ENCODE data around the gene TMEM119.

TMEM119 gene

DNA sequence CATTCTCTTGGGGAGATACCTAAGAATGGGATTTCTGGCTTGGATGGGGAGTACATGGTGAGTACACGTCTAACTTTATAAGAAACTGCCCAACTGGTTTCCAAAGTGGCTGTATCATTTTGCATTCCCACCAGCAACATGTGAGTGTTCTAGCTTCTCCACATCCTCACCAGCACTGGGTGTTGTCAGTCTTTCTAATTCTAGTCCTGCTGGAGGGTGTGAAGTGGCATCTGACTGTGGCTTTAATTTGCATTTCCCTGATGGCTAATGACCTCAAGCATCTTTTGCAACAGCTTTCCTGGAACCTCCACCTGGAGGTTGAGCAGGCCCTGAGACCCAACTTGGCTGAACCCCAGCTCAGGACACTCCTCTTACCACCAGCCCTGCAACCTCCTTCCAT lies 18.0 kb upstream of the TMEM119 start:
- no peak for DNase-seq

DNA sequence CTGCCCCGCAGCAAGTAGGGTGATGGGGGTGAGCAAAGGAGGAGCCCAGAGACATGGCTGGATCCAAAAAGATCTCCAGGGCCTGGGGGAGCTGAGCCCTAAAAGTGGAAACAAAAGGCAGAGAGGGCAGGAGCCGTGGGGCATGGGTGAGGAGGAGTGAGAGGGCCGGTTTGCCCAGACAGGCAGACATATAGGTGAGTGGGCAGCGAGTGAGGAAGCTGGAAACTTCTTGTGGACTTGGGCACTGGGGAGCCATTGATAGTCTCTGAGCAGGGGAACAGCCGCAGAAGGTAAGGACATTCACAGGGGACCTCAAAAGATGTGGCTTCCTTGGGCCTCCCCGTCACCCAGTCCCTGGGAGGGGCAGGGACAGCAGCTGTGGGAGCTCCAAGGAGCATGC lies 16.8 kb upstream of the TMEM119 start:
- DNase-seq = no peak

DNA sequence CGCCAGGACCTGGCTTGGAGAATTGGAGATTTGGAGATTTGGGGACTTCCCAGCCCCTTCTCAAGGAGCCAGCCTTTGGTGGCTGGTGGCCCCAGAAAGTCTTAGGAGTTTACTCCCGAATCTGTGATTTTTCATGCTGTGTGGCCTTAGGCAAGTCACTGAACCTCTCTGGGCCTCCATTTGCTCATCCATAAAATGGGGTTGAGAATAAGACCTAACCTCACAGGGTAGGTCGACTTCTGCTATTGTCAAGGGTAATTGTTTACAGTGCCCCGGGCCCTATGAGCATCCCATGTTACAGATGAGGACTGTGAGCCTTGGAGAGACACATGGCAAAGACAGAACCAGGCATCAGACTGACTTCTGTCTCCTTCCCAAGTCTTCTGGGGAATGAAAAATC lies 16.2 kb upstream of the TMEM119 start:
- no peak for DNase-seq

DNA sequence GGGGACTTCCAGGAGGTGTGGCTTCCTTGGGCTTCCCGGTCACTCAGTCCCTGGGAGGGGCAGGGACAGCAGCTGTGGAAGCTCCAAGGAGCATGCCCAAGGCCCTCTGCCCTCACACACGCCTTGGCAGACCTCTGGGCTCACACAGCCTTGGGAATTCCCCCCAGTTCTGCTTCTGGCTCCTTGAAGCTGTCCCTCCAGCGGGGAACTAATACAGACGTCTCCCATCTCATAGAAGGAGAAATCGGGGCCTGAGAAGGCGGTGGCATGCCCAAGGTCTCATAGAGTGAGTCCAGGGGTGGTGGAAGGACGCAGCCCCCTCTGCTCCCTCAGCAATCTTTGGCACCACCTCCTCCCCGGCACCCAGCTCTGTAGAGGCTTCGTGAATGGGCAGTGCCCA lies 15.7 kb upstream of the TMEM119 start:
- no peak for DNase-seq

DNA sequence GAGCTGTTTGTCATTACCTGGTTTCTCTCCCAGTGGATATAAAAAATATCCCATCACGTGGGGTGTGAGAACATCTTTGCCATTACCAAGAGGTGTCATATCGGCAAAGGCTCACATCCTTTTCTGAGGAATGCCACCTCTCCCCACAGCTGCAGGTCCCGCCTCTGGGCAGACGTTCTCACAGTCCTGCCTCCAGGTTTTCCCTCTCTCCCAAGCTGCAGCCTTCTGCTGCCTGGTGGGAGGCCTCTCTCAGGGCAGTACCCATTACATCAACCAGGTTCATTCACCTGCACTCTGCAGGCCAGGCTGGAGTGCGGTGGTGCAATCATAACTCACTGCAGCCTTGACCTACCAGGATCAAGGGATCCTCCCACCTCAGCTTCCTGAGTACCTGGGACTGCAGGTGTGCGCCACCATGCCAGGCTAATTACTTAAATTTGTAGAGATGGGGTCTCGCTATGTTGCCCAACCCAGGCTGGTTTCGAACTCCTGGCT lies 15.0 kb upstream of the TMEM119 start:
- DNase-seq = no peak

DNA sequence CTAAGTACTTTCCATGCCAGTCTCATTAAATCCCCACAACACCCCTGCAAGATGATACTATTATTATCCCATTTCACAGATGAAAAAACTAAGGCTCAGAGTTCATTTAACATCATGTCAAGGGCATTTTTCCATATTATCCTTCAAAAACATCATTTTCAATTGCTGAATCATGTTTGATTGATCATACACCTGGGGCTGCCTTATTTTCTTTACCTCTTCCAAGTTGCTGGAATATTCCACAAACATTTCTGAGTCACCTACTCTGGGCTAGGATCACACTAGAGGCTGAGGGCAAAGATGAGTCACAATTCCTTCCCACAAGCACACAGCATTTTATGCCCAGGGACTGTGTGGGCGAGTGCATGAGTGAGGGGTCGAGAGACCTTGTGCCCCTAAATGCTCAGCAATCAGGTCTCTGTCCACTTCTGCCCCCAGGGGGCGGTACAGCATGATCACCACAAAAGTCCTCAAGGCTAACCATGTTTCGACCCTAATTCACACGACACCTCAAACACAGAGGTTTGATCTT lies 14.1 kb upstream of the TMEM119 start:
- DNase-seq = no peak

- no peak for DNase-seq
These were observed 13.1 kb upstream of the TMEM119 start for GRCh38 chr12:108610856-108611605.

DNA sequence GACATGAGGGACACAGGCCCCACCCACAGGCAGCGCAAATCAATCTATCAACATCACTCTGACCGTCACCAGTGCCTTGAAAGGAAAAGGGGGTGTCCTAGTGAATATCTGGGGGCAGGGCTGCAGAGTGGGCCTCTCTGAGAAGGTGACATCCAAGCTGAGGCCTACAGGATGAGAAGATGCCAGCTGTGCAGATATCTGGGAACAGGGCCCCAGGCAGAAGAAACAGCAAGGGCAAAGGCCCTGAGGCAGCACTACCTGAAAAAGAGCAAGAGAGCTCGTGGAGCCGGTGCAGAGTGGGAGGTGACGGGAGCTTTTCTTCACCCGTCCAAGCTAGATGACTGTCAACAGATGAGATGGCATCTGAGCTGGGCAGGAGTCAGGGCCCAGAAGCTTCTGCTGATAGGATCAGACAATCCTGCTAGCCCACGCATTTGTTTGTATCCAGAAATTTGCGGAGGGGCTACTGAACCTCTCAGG lies 12.5 kb upstream of the TMEM119 start:
- no peak for DNase-seq

- DNase-seq = no peak
These were observed 11.9 kb upstream of the TMEM119 start for GRCh38 chr12:108609537-108610335.

DNA sequence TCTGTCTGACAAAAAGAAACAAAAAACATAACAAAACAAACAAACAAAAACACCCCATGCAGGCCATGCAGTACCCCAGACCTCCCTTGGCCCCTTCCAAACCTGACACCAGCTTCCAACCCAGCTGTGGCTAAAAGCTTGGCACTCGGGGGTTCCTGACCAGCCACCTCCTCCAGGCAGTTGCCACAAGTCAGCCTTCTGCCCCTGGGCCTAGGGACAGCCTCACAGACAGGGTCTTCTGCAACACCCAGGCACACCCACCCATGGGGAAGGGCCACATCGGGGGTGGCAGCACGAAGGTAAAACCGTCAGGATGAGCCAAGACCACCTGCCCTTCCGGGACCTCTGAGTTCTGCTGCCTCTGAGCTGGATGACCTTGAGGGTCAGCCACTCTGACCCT lies 10.7 kb upstream of the TMEM119 start:
- no peak for DNase-seq

DNA sequence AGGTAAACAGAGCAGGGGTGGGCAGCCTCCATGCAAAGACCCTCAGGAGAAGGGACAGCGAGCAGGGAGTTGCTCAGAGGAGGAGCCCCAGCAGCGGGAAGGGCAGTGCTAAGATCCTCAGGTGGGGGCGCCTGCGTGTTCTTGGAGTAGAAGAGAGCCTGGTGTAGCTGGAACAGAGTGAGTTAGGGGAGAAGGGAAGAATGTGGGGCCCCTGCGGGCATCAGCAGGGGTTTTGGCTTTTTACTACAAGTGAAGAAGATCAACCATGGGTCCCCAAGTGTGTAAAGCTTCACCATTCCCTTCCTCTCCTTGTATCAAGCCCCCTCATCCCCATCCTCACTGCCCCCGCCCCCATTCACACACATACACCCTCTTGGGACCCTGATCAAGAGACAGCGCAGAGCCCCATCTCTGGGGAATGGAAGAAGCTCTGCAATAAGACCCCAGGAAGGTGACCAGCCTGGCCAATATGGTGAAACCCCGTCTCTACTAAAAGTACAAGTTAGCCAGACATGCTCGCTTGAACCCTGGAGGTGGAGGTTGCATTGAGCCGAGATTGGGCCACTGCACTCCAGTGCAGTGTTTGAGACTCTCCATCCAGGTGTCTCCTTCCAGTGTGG lies 10.2 kb upstream of the TMEM119 start:
- no peak for DNase-seq

GRCh38 chr12:108606492-108606891 lies 8.6 kb upstream of the TMEM119 start:
- no peak for DNase-seq

- no peak for DNase-seq
These were observed 8.0 kb upstream of the TMEM119 start for GRCh38 chr12:108605690-108606406.

DNA sequence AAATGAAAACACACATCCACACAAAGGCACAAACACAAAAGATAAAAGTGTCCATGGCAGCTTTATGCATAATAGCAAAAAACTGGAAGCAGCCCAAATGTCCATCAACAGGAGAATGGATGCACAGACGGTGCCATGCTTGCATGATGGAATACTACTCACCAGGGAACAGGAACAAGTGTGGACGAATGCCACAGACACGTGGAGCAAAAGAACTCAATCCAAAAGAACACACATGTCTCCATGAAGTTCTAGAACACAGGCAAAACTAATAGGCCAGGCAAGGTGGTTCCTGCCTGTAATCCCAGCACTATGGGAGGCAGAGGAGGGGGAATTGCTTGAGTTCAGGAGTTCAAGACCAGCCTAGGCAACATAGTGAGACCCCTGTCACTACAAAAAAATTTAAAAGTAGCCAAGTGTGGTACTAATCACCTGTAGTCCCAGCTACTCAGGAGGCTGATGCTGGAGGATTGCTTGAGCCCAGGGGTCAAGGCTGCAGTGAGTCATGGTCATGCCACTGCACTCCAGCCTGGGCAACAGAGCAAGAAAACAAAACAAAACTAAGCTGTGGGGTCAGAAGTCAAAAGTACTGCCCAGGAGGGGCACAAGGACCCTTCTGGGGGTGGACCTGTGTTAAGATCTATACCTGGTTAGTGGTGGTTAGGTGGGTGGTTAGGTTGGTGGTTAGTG lies 7.3 kb upstream of the TMEM119 start:
- no peak for DNase-seq

- DNase-seq = no peak
These were observed 6.5 kb upstream of the TMEM119 start for GRCh38 chr12:108604208-108604941.

- no peak for DNase-seq
These were observed 5.9 kb upstream of the TMEM119 start for GRCh38 chr12:108603743-108604142.

- DNase-seq = no peak
These were observed 5.3 kb upstream of the TMEM119 start for GRCh38 chr12:108602976-108603704.

- DNase-seq = no peak
These were observed 4.4 kb upstream of the TMEM119 start for GRCh38 chr12:108602209-108602705.

DNA sequence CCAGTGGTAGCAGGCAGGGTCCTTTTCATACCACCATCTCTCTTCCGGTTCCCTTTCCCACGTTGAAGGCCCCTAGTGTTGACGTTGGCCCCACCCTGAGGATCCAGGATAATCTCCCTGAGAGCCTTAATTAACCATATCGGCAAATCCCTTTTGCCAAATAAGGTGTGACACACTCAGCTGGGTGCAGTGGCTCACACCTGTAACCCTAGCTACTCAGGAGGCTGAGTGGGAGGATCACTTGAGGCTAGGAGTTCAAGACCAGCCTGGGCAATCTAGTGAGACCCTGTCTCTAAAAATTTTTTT lies 2.8 kb upstream of the TMEM119 start:
- DNase-seq = no peak

- DNase-seq = no peak
These were observed 2.2 kb upstream of the TMEM119 start for GRCh38 chr12:108599948-108600701.
